Activated T-helper 9 cell treated with anti-CD3 and anti-CD28 coated beads, Interleukin-2, amount 50 U/mL, for 16 hours (primary cell): ENCODE results near the gene CMTR1.
"Not testable (repeated sequence)": the region's sequence is repeated elsewhere in the genome, so short reads cannot be mapped to it uniquely, and the experiment has no call there.

Experiments used
- DNase-seq: peaks from one replicate; pipeline ENCODE4 v3.0.0-alpha.2; 2020; ENCODE audit warnings: low read depth

The CMTR1 gene

GRCh38 chr6:37492991-37493660 lies 60.1 kb downstream of the CMTR1 start:
- DNase-seq: no peak

- DNase-seq: no peak
Measured at GRCh38 chr6:37493661-37493995, 60.6 kb downstream of the CMTR1 start.

- DNase-seq: no peak
Measured at GRCh38 chr6:37495244-37495934, 62.4 kb downstream of the CMTR1 start.

GRCh38 chr6:37496951-37497885 lies 64.2 kb downstream of the CMTR1 start:
- DNase-seq: no peak

GRCh38 chr6:37499433-37500293 lies 66.6 kb downstream of the CMTR1 start, which contains the start of gene CCDC167:
Gene CCDC167, minus strand, starts transcription at chr6:37499893. Its CDS starts 30 bp downstream, at chr6:37499863.
- peak; percentile 94 for DNase-seq

- DNase-seq: no peak
Measured at GRCh38 chr6:37500294-37500608, 67.2 kb downstream of the CMTR1 start.

- DNase-seq: not testable (repeated sequence)
Measured at GRCh38 chr6:37500904-37501303, 67.9 kb downstream of the CMTR1 start.

GRCh38 chr6:37501632-37502491 lies 68.8 kb downstream of the CMTR1 start:
- DNase-seq: no peak

GRCh38 chr6:37502703-37503291 lies 69.8 kb downstream of the CMTR1 start:
- DNase-seq: peak; percentile 39

GRCh38 chr6:37503309-37503965 lies 70.4 kb downstream of the CMTR1 start:
- DNase-seq: no peak

GRCh38 chr6:37504024-37504423 lies 71.0 kb downstream of the CMTR1 start:
- no peak for DNase-seq

- no peak for DNase-seq
Measured at GRCh38 chr6:37506479-37506878, 73.5 kb downstream of the CMTR1 start.

- no peak for DNase-seq
Measured at GRCh38 chr6:37507077-37507476, 74.1 kb downstream of the CMTR1 start.

GRCh38 chr6:37507690-37508421 lies 74.8 kb downstream of the CMTR1 start:
- no peak for DNase-seq

- no peak for DNase-seq
Measured at GRCh38 chr6:37511201-37511600, 78.2 kb downstream of the CMTR1 start.

GRCh38 chr6:37511910-37512399 lies 78.9 kb downstream of the CMTR1 start:
- DNase-seq: no peak

- no peak for DNase-seq
Measured at GRCh38 chr6:37512400-37513011, 79.5 kb downstream of the CMTR1 start.

- DNase-seq: no peak
Measured at GRCh38 chr6:37513155-37513554, 80.1 kb downstream of the CMTR1 start.

GRCh38 chr6:37513576-37513975 lies 80.6 kb downstream of the CMTR1 start:
- DNase-seq: no peak
